ENCODE measurements around the gene B3GNT2. TPM values are rescaled to one million over a fixed set of nuclear protein-coding genes. Genes with fewer than 3 reads are reported as not detected.

The B3GNT2 gene
- total and polyA plus RNA-seq, 7 donors, result 2.3 to 3.2 (median 2.9) TPM

DNA sequence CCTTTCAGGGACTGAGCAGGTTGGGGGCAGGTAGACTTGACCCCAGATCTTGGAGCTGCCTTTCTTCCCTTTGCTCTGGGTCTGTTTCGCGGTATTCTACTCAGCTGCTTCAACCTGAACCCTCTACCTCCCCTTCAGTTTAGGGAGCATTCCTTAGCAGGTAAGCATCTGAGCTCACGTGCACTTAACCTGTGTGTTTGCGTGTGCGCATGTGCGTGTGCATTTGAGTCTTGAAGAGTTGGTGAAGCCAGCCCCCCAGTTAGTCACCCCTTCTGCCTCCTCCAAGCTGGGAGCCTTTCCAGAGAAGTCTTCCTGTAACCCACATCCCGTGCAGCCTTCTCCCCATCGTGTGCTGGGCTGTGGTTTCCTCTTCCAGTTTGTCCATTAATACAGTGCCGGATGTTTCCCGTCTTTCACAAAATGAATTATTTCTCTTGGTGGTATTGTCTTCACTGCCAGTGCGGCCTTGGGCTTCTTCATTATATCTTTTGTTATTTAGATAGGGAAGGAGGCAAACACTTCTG lies 33.2 kb downstream of the B3GNT2 start:
- Histone ChIP-seq H3K4me3 (no peak overlapping the region), H3K36me3 (ENCODE audit: insufficient read depth in 1 of 2, low read depth in 1 of 2) (peaks cover 0 to 10% of the 10 kb centered on the region in 2 donors), H3K27me3 (ENCODE audit: insufficient read depth in 3 of 3, low read length in 2 of 3) (no peaks in the 10 kb centered on the region), H3K4me1 (no peaks in the 10 kb centered on the region), H3K9me3 (no peaks in the 10 kb centered on the region), H3K27ac (no peak overlapping the region)
- intact Hi-C loops (cut with DNase I), result no loop called here
- DNase-seq, result no peak
- TF ChIP-seq, protein P1, sequence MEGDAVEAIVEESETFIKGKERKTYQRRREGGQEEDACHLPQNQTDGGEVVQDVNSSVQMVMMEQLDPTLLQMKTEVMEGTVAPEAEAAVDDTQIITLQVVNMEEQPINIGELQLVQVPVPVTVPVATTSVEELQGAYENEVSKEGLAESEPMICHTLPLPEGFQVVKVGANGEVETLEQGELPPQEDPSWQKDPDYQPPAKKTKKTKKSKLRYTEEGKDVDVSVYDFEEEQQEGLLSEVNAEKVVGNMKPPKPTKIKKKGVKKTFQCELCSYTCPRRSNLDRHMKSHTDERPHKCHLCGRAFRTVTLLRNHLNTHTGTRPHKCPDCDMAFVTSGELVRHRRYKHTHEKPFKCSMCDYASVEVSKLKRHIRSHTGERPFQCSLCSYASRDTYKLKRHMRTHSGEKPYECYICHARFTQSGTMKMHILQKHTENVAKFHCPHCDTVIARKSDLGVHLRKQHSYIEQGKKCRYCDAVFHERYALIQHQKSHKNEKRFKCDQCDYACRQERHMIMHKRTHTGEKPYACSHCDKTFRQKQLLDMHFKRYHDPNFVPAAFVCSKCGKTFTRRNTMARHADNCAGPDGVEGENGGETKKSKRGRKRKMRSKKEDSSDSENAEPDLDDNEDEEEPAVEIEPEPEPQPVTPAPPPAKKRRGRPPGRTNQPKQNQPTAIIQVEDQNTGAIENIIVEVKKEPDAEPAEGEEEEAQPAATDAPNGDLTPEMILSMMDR (IDR thresholded peaks at IDR 0.05), result no peak
- 75 to 84% (median 77%) methylated on average over 11 of the region's 11 CpGs for WGBS, 3 donors
- no peak for ATAC-seq

DNA sequence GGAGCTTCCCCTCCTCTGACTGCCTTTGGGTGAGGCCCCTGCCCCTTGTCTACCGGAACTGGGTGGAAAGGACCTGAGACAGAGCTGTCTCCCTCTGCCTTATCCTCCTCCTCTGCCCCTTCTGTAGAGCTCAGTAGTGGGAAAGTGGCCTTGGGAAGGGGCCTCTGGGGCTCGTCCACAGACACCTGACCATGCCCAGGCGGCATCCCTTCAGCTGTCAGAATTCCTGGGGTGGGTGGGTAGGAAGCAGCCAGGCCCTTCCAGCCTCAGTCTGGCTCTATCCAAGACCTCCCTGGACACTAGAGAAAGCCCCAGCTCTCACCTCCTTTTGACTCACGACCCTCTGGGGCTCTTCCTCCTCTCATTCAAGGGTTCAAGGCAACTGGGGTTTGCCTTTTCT lies 35.6 kb downstream of the B3GNT2 start:
- Histone ChIP-seq H3K27ac (no peak overlapping the region), H3K27me3 (ENCODE audit: insufficient read depth in 3 of 3, low read length in 2 of 3) (no peaks in the 10 kb centered on the region), H3K36me3 (ENCODE audit: insufficient read depth in 1 of 2, low read depth in 1 of 2) (no peaks in the 10 kb centered on the region), H3K9me3 (no peaks in the 10 kb centered on the region), H3K4me3 (no peak overlapping the region), H3K4me1 (no peaks in the 10 kb centered on the region)
- intact Hi-C loops (cut with DNase I), result no loop called here
- ATAC-seq, result no peak
- no peak for DNase-seq
- WGBS, 3 donors, result 59 to 79% (median 75%) methylated on average over 4 of the region's 4 CpGs
- TF ChIP-seq, protein P1 (IDR thresholded peaks at IDR 0.05), result no peak

DNA sequence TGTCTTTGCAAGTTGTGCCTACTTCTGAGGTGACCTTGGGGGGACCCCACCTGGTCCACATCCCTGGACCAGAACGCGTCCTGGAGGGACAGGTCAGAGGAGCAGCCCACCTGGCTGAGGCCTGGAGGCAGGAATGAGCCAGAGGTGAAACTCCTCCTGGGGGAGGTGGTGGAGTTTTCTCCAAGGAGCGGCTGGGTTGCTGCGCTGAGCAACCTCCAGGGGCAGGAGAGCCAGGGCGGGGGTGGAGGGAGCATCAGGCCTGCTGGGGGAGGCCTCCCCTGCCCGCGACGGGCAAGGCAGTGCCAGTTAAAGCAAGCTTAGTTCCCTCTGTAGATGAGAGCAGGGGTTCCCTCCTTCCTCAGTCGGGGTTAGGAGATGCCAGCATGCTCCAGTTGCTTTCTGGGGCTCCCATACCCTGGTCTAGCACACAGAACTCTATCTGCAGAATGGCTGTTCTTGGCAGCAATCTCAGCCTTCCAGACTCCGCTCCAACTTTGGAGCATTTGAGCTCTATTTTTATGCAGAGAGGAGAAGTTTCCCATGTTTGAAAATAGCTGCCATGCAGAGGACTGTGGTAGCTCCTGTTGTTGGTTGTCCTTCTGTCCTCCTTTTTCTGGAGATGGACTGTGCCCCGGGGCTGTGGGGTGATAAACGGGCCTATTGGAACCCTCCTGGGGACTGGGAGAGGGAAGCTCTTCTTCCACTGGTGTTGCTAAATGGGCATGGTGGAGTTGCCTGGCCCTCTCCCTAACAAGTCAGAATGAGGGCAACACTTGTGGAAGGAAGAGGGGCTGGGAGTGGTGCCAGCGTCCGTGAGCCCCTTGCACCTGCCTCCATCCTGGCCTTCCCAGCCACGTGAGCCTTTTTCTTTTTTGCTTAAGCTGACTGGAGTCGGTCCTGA lies 39.1 kb downstream of the B3GNT2 start:
- no peak for DNase-seq
- 77 to 89% (median 78%) methylated on average over 16 of the region's 16 CpGs for WGBS, 3 donors

DNA sequence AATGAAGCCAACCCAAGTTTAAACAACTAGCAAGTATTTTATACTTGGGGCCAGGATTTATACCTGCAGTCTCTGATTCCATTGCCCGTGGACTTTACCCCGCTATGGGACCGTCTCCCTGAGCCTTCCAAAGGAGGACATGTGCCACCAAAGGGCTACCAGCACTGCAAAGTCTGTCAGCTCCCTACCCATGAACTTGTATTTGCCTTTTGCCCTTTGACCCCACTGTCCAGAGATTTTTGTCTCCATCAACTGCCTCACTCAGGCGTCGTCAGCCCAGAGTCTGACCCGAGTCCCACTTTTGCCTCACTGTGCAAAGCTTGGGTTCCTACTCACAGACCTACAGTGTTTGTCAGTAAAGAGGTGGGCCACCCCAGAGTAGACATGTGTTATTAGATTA lies 40.6 kb downstream of the B3GNT2 start:
- H3K36me3 ChIP-seq (ENCODE audit: insufficient read depth in 1 of 2, low read depth in 1 of 2), result no peaks in the 10 kb centered on the region
- ATAC-seq (no peak), DNase-seq (no peak)
- H3K27ac ChIP-seq, result no peak overlapping the region
- 95 to 96% (median 95%) methylated on average over 6 of the region's 6 CpGs for WGBS, 3 donors
- H3K27me3 ChIP-seq (ENCODE audit: insufficient read depth in 3 of 3, low read length in 2 of 3), result no peaks in the 10 kb centered on the region
- H3K9me3 ChIP-seq, result no peaks in the 10 kb centered on the region
- no peaks in the 10 kb centered on the region for H3K4me1 ChIP-seq
- TF ChIP-seq, protein P1 (IDR thresholded peaks at IDR 0.05), result no peak
- intact Hi-C loops (cut with DNase I), result no loop called here
- no peak overlapping the region for H3K4me3 ChIP-seq

More for the DNA sequence above, 39.1 kb downstream of the B3GNT2 start:
- no peaks in the 10 kb centered on the region for H3K9me3 ChIP-seq
- H3K4me1 ChIP-seq, result no peaks in the 10 kb centered on the region
- no peaks in the 10 kb centered on the region for H3K36me3 ChIP-seq (ENCODE audit: insufficient read depth in 1 of 2, low read depth in 1 of 2)
- no peak overlapping the region for H3K4me3 ChIP-seq
- no peak overlapping the region for H3K27ac ChIP-seq
- no peaks in the 10 kb centered on the region for H3K27me3 ChIP-seq (ENCODE audit: insufficient read depth in 3 of 3, low read length in 2 of 3)
- TF ChIP-seq, protein P1 (IDR thresholded peaks at IDR 0.05), result no peak
- intact Hi-C loops (cut with DNase I), result no loop called here
- no peak for ATAC-seq
